Activated CD4-positive, alpha-beta T cell treated with anti-CD3 and anti-CD28 coated beads for 36 hours (primary cell): ENCODE results near the gene PRKG1. TPM values are rescaled to one million over a fixed set of nuclear protein-coding genes. Genes with fewer than 3 reads are reported as not detected.

Experiments used
- ATAC-seq: fragments of 200-7000 bp; cut with Tn5 transposase; one replicate; pipeline ENCODE4 v1.10.0; 2021; ENCODE audit warnings: mild to moderate bottlenecking, moderate library complexity
- CTCF ChIA-PET: fragments of 350-600 bp; sonication (Branson Sonifier 250); formaldehyde crosslinking; loops from one replicate; lab custom pipeline; 2021; ENCODE audit warnings: antibody characterized with exemption; lab: Charles Lee
- POLR2A ChIA-PET: fragments of 350-600 bp; sonication (Branson Sonifier 250); formaldehyde crosslinking; loops from one replicate; lab custom pipeline; 2021; ENCODE audit warnings: antibody characterized with exemption, inconsistent platforms; lab: Charles Lee
- DNase-seq: peaks from one replicate; pipeline ENCODE4 v3.0.0-alpha.2; 2020
- H3K27ac Mint-ChIP-seq: one replicate; pipeline ENCODE4 v1.8.0; 2021; ENCODE audit warnings: mixed read lengths
- H3K27me3 Mint-ChIP-seq: one replicate; pipeline ENCODE4 v1.8.0; 2021; ENCODE audit warnings: mixed read lengths
- H3K36me3 Mint-ChIP-seq: one replicate; pipeline ENCODE4 v1.8.0; 2021; ENCODE audit warnings: low read depth, mixed read lengths
- H3K4me1 Mint-ChIP-seq: one replicate; pipeline ENCODE4 v1.8.0; 2021; ENCODE audit warnings: mixed read lengths
- H3K4me3 Mint-ChIP-seq: one replicate; pipeline ENCODE4 v1.8.0; 2021; ENCODE audit warnings: mild to moderate bottlenecking, moderate library complexity, mixed read lengths
- H3K9me3 Mint-ChIP-seq: one replicate; pipeline ENCODE4 v1.8.0; 2021; ENCODE audit warnings: low read depth, mixed read lengths
- intact Hi-C, 2 experiments: fragments of 100-400 bp; cut with DNase I in 1 of 2; cut with micrococcal nuclease in 1 of 2; formaldehyde crosslinking; loops; one replicate each; pipeline versions ENCODE4 v1.14.2 to v1.15.1; 2022 to 2024; cut with DNase I, micrococcal nuclease
- total RNA-seq, 2 experiments: library from RNA; stranded (reverse); gene quantifications; one replicate each; pipeline ENCODE4 v1.2.3, GENCODE V29; 2021

Gene PRKG1
- total RNA-seq, 2 experiments from 2014 or later = not detected

GRCh38 chr10:51838471-51838870 is 764.2 kb downstream of the PRKG1 start:
- Mint-ChIP-seq H3K27me3 (peaks cover 2% of the 10 kb centered on the region), H3K4me3 (no peak overlapping the region), H3K9me3 (peaks cover 3% of the 10 kb centered on the region), H3K4me1 (peaks cover 2% of the 10 kb centered on the region), H3K27ac (no peak overlapping the region), H3K36me3 (no peaks in the 10 kb centered on the region)
- POLR2A ChIA-PET = no interaction called here
- ATAC-seq (no peak), DNase-seq (no peak)
- CTCF ChIA-PET = interaction anchor here (0.6 to 1.1 kb wide), 2 partner anchors 10 to 73 kb away, joined by 3 read pairs; no protein-coding TSS in a partner anchor
- intact Hi-C loops = no loop called here

- ChIA-PET POLR2A (no interaction called here), CTCF (no interaction called here)
- Mint-ChIP-seq H3K4me1 (no peaks in the 10 kb centered on the region), H3K9me3 (no peaks in the 10 kb centered on the region), H3K27me3 (peaks cover 8% of the 10 kb centered on the region), H3K27ac (no peak overlapping the region), H3K4me3 (no peak overlapping the region), H3K36me3 (no peaks in the 10 kb centered on the region)
- intact Hi-C loops = no loop called here
- DNase-seq (no peak), ATAC-seq (no peak)
Observed at GRCh38 chr10:51843966-51844365, 769.7 kb downstream of the PRKG1 start.

- H3K27me3 Mint-ChIP-seq = peaks cover 11% of the 10 kb centered on the region
- CTCF ChIA-PET = no interaction called here
- H3K36me3 Mint-ChIP-seq = no peaks in the 10 kb centered on the region
- no peaks in the 10 kb centered on the region for H3K4me1 Mint-ChIP-seq
- POLR2A ChIA-PET = no interaction called here
- H3K9me3 Mint-ChIP-seq = no peaks in the 10 kb centered on the region
- no peak overlapping the region for H3K27ac Mint-ChIP-seq
- H3K4me3 Mint-ChIP-seq = no peak overlapping the region
- ATAC-seq (no peak), DNase-seq (no peak)
- intact Hi-C loops = no loop called here
Observed at GRCh38 chr10:51846856-51847506, 772.7 kb downstream of the PRKG1 start.

GRCh38 chr10:51852297-51852696 is 778.0 kb downstream of the PRKG1 start:
- H3K36me3 Mint-ChIP-seq = no peaks in the 10 kb centered on the region
- no peaks in the 10 kb centered on the region for H3K4me1 Mint-ChIP-seq
- DNase-seq (no peak), ATAC-seq (no peak)
- CTCF ChIA-PET = no interaction called here
- POLR2A ChIA-PET = no interaction called here
- intact Hi-C loops = no loop called here
- no peaks in the 10 kb centered on the region for H3K9me3 Mint-ChIP-seq
- H3K4me3 Mint-ChIP-seq = no peak overlapping the region
- peaks cover 7% of the 10 kb centered on the region for H3K27me3 Mint-ChIP-seq
- H3K27ac Mint-ChIP-seq = no peak overlapping the region

GRCh38 chr10:51857305-51857704 is 783.0 kb downstream of the PRKG1 start:
- ChIA-PET CTCF (no interaction called here), POLR2A (no interaction called here)
- H3K27ac Mint-ChIP-seq = no peak overlapping the region
- H3K9me3 Mint-ChIP-seq = no peaks in the 10 kb centered on the region
- ATAC-seq = no peak
- H3K4me1 Mint-ChIP-seq = no peaks in the 10 kb centered on the region
- H3K4me3 Mint-ChIP-seq = no peak overlapping the region
- H3K27me3 Mint-ChIP-seq = no peaks in the 10 kb centered on the region
- no peak for DNase-seq
- H3K36me3 Mint-ChIP-seq = no peaks in the 10 kb centered on the region
- intact Hi-C loops = no loop called here

- Mint-ChIP-seq H3K36me3 (no peaks in the 10 kb centered on the region), H3K9me3 (no peaks in the 10 kb centered on the region), H3K4me3 (no peak overlapping the region), H3K4me1 (no peaks in the 10 kb centered on the region), H3K27ac (no peak overlapping the region), H3K27me3 (no peaks in the 10 kb centered on the region)
- ATAC-seq = no peak
- no peak for DNase-seq
- POLR2A ChIA-PET = no interaction called here
- CTCF ChIA-PET = no interaction called here
- intact Hi-C loops = no loop called here
Observed at GRCh38 chr10:51860257-51860656, 786.0 kb downstream of the PRKG1 start.

- CTCF ChIA-PET = no interaction called here
- no peaks in the 10 kb centered on the region for H3K27me3 Mint-ChIP-seq
- no peak overlapping the region for H3K4me3 Mint-ChIP-seq
- no peaks in the 10 kb centered on the region for H3K9me3 Mint-ChIP-seq
- intact Hi-C loops = no loop called here
- no peaks in the 10 kb centered on the region for H3K36me3 Mint-ChIP-seq
- POLR2A ChIA-PET = no interaction called here
- DNase-seq (no peak), ATAC-seq (no peak)
- H3K27ac Mint-ChIP-seq = no peak overlapping the region
- H3K4me1 Mint-ChIP-seq = no peaks in the 10 kb centered on the region
Observed at GRCh38 chr10:51861051-51861450, 786.8 kb downstream of the PRKG1 start.

GRCh38 chr10:51861731-51862130 is 787.4 kb downstream of the PRKG1 start:
- DNase-seq (no peak), ATAC-seq (no peak)
- H3K27ac Mint-ChIP-seq = no peak overlapping the region
- no peaks in the 10 kb centered on the region for H3K4me1 Mint-ChIP-seq
- H3K36me3 Mint-ChIP-seq = no peaks in the 10 kb centered on the region
- CTCF ChIA-PET = no interaction called here
- H3K27me3 Mint-ChIP-seq = no peaks in the 10 kb centered on the region
- H3K9me3 Mint-ChIP-seq = no peaks in the 10 kb centered on the region
- H3K4me3 Mint-ChIP-seq = no peak overlapping the region
- intact Hi-C loops = no loop called here
- POLR2A ChIA-PET = no interaction called here

- Mint-ChIP-seq H3K4me1 (no peaks in the 10 kb centered on the region), H3K9me3 (no peaks in the 10 kb centered on the region), H3K36me3 (no peaks in the 10 kb centered on the region), H3K27me3 (no peaks in the 10 kb centered on the region), H3K4me3 (no peak overlapping the region), H3K27ac (no peak overlapping the region)
- DNase-seq = no peak
- ChIA-PET CTCF (no interaction called here), POLR2A (no interaction called here)
- intact Hi-C loops = no loop called here
- no peak for ATAC-seq
Observed at GRCh38 chr10:51862149-51862548, 787.9 kb downstream of the PRKG1 start.

- no peaks in the 10 kb centered on the region for H3K27me3 Mint-ChIP-seq
- H3K4me3 Mint-ChIP-seq = no peak overlapping the region
- ChIA-PET CTCF (interaction anchor here (1.0 kb wide), 1 partner anchor 248 kb away, joined by 3 read pairs; no protein-coding TSS in a partner anchor), POLR2A (no interaction called here)
- no peak overlapping the region for H3K27ac Mint-ChIP-seq
- H3K36me3 Mint-ChIP-seq = no peaks in the 10 kb centered on the region
- no peak for DNase-seq
- intact Hi-C loops = no loop called here
- no peak for ATAC-seq
- H3K4me1 Mint-ChIP-seq = peaks cover 3% of the 10 kb centered on the region
- H3K9me3 Mint-ChIP-seq = no peaks in the 10 kb centered on the region
Observed at GRCh38 chr10:51867956-51868355, 793.7 kb downstream of the PRKG1 start.

GRCh38 chr10:51874131-51874530 is 799.8 kb downstream of the PRKG1 start:
- H3K27me3 Mint-ChIP-seq = no peaks in the 10 kb centered on the region
- POLR2A ChIA-PET = no interaction called here

GRCh38 chr10:51875610-51876009 is 801.3 kb downstream of the PRKG1 start:
- Mint-ChIP-seq H3K27ac (no peak overlapping the region), H3K27me3 (no peaks in the 10 kb centered on the region), H3K9me3 (no peaks in the 10 kb centered on the region), H3K36me3 (no peaks in the 10 kb centered on the region), H3K4me1 (peaks cover 17% of the 10 kb centered on the region), H3K4me3 (no peak overlapping the region)
- CTCF ChIA-PET = no interaction called here
- ATAC-seq (no peak), DNase-seq (no peak)
- intact Hi-C loops = loop anchor here in 1 of 2 experiments (5.0 kb wide), 1 partner anchor 178 kb away; the partner anchor contains the start of gene CSTF2T
- POLR2A ChIA-PET = no interaction called here

More at GRCh38 chr10:51874131-51874530, 799.8 kb downstream of the PRKG1 start:
- Mint-ChIP-seq H3K4me1 (peaks cover 9% of the 10 kb centered on the region), H3K9me3 (no peaks in the 10 kb centered on the region), H3K27ac (no peak overlapping the region), H3K36me3 (no peaks in the 10 kb centered on the region), H3K4me3 (no peak overlapping the region)
- no peak for ATAC-seq
- DNase-seq = no peak
- CTCF ChIA-PET = no interaction called here
- intact Hi-C loops = no loop called here
